ENCODE results near the gene LARGE1. TPM values are rescaled to one million over a fixed set of nuclear protein-coding genes. Genes with fewer than 3 reads are reported as not detected.

Gene LARGE1
- polyA plus RNA-seq, 1 experiment: 8.5 TPM

DNA sequence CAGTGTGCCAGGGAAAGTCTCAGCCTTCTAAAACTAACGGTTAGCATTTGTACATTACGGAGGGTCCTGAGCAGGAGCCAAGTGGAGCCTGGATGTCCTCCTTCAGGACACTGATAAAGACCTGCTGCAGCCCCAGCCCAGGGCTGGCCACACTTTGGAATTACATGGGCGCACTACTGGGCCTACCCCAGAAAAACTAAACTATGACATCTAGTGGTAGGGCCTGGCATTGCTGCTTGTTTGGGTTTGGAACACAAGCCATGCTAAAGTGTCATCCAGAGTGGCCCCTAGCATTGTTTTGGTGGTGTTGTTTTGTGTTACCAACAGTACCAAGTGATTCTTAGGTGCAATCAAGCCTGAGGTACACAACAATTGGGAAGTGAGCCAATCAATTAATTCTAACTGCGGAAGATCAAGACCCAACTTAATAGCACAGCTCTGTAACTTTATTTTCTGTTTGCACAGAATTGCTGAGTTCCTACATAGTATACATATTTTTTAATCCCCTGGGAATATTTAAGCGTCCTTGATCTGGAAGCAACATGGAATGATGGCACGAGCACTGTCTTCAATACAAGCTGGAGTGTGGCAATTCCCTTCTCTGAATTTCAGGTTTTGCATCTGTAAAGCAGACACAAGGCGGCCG, 340.7 kb downstream of the LARGE1 start:
- ChIA-PET POLR2A (no interaction called here), CTCF (interaction anchor here (0.6 to 4.5 kb wide), 18 partner anchors 10 to 569 kb away, joined by 3 to 42 read pairs (median 4); no protein-coding TSS in a partner anchor)
- no peak for DNase-seq (ENCODE audit: low read depth)
- Histone ChIP-seq H3K27me3 (ENCODE audit: control insufficient read depth, insufficient read depth, low read length) (no peaks in the 10 kb centered on the region), H3K4me3 (ENCODE audit: low read depth, low read length) (no peak overlapping the region), H3K36me3 (ENCODE audit: control insufficient read depth, insufficient read depth, low read length) (no peaks in the 10 kb centered on the region)
- TF ChIP-seq, protein P1, sequence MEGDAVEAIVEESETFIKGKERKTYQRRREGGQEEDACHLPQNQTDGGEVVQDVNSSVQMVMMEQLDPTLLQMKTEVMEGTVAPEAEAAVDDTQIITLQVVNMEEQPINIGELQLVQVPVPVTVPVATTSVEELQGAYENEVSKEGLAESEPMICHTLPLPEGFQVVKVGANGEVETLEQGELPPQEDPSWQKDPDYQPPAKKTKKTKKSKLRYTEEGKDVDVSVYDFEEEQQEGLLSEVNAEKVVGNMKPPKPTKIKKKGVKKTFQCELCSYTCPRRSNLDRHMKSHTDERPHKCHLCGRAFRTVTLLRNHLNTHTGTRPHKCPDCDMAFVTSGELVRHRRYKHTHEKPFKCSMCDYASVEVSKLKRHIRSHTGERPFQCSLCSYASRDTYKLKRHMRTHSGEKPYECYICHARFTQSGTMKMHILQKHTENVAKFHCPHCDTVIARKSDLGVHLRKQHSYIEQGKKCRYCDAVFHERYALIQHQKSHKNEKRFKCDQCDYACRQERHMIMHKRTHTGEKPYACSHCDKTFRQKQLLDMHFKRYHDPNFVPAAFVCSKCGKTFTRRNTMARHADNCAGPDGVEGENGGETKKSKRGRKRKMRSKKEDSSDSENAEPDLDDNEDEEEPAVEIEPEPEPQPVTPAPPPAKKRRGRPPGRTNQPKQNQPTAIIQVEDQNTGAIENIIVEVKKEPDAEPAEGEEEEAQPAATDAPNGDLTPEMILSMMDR (IDR thresholded peaks at IDR 0.05; ENCODE audit: insufficient read depth, low read depth, low read length): peak; percentile 95

DNA sequence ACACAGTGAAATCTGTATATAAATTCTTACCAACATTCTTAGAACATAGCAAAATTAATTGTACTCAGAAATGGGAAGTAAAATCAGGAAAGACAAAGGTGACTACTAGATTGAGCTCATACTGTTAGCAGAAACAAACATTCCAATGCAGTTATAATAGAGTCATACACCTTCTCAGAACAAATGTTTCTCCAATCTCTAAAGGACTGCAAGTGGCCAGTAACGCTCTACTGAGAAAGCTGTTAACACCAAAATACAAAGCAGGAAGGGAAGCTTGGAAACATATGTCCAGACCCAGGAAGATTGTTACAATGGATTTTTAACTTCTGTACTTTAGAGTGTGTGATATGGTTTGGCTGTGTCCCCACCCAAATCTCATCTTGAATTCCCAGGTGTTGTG, 341.5 kb downstream of the LARGE1 start:
- TF ChIP-seq, protein P1 (IDR thresholded peaks at IDR 0.05; ENCODE audit: insufficient read depth, low read depth, low read length): no peak
- CTCF ChIA-PET: interaction anchor here (0.8 to 4.5 kb wide), 10 partner anchors 9 to 279 kb away, joined by 3 to 42 read pairs (median 4); no protein-coding TSS in a partner anchor

DNA sequence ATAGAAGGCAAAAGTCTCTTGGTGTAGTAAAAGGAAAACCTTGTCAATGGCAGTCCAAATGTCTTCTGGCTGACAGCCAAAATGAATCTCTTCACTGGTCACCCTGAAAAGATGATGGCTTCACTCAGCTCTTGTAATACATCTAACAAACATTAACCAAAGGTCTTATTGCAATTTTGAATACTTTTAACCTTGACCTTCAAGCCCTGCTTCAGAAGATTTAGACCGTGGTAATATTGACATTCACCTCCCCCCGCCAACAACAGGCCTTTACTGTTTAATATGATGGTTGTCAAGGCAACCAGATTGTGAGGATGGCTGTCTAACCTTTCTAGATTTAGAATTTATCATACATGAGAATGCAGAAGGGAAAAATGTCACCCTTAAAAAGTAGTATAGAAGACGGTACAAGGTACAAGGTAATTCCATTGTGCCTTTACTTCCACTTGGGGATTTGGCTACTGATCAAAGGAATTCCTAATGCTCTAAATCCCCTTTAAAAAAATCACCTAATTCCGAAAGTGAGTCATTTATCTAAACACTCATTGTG, 342.3 kb downstream of the LARGE1 start:
- ChIA-PET CTCF (interaction anchor here (0.8 to 4.5 kb wide), 6 partner anchors 15 to 278 kb away, joined by 3 to 42 read pairs (median 6); no protein-coding TSS in a partner anchor), POLR2A (no interaction called here)
- DNase-seq (ENCODE audit: low read depth): no peak
- Histone ChIP-seq H3K27me3 (ENCODE audit: control insufficient read depth, insufficient read depth, low read length) (no peaks in the 10 kb centered on the region), H3K4me3 (ENCODE audit: low read depth, low read length) (no peak overlapping the region), H3K36me3 (ENCODE audit: control insufficient read depth, insufficient read depth, low read length) (no peaks in the 10 kb centered on the region)
- TF ChIP-seq, protein P1 (IDR thresholded peaks at IDR 0.05; ENCODE audit: insufficient read depth, low read depth, low read length): no peak

More for the DNA sequence above, 341.5 kb downstream of the LARGE1 start:
- no peak for DNase-seq (ENCODE audit: low read depth)
- Histone ChIP-seq H3K27me3 (ENCODE audit: control insufficient read depth, insufficient read depth, low read length) (no peaks in the 10 kb centered on the region), H3K36me3 (ENCODE audit: control insufficient read depth, insufficient read depth, low read length) (no peaks in the 10 kb centered on the region), H3K4me3 (ENCODE audit: low read depth, low read length) (no peak overlapping the region)
- POLR2A ChIA-PET: no interaction called here

DNA sequence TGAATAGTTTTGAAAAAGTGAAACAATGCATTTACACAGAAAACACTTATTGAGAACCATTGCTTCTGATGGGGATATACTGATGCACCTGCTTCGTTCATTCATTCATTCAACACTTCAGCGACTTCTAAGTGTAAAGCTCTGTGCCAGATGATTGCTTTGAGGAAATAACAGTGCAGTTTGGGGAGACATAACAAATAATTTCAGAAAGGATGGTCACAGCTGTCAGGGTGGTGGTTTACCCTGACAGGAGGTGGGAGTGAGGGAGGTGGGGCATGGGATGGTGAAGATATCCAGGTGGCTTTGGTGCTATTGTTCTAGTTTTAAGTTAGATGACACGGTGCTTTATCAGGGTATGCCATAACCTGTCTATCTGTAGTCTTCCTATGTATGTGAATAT, 344.1 kb downstream of the LARGE1 start:
- TF ChIP-seq, protein P1 (IDR thresholded peaks at IDR 0.05; ENCODE audit: insufficient read depth, low read depth, low read length): no peak
- Histone ChIP-seq H3K4me3 (ENCODE audit: low read depth, low read length) (no peak overlapping the region), H3K27me3 (ENCODE audit: control insufficient read depth, insufficient read depth, low read length) (no peaks in the 10 kb centered on the region), H3K36me3 (ENCODE audit: control insufficient read depth, insufficient read depth, low read length) (no peaks in the 10 kb centered on the region)
- no peak for DNase-seq (ENCODE audit: low read depth)
- POLR2A ChIA-PET: no interaction called here
- CTCF ChIA-PET: interaction anchor here (1.7 to 2.0 kb wide), 2 partner anchors 56 to 274 kb away, joined by 8 read pairs; no protein-coding TSS in a partner anchor

DNA sequence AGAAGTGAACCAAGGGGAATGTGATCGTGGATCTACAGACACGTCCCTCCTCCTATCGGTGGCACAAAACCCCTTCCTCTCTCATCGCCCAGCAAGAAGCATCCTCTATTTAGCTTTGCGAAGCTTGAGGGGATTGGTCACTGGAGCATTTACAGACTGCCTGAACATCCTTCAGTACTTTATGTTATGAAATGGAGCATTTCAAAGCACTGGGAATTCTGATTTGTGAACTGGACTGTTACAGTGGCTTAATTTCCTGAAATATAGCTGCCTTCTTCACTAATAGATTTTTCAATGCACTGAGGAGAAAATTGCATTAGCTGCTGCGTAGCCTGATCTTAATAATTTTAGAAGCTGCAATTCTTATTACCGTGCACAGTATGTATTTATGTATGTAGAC, 344.5 kb downstream of the LARGE1 start:
- no peak for DNase-seq (ENCODE audit: low read depth)
- TF ChIP-seq, protein P1 (IDR thresholded peaks at IDR 0.05; ENCODE audit: insufficient read depth, low read depth, low read length): no peak
- H3K36me3 ChIP-seq (ENCODE audit: control insufficient read depth, insufficient read depth, low read length): no peaks in the 10 kb centered on the region
- CTCF ChIA-PET: interaction anchor here (1.7 to 2.0 kb wide), 3 partner anchors 26 to 274 kb away, joined by 3 to 8 read pairs (median 8); no protein-coding TSS in a partner anchor
- H3K4me3 ChIP-seq (ENCODE audit: low read depth, low read length): no peak overlapping the region
- H3K27me3 ChIP-seq (ENCODE audit: control insufficient read depth, insufficient read depth, low read length): no peaks in the 10 kb centered on the region
- POLR2A ChIA-PET: no interaction called here

Data from BJ (cell line).